Stimulated activated naive CD4-positive, alpha-beta T cell treated with Interleukin-2 at 50 U/mL for 16 hours (primary cell): Measurements from ENCODE around the gene PANK4.

Experiments used
- DNase-seq: peaks from one replicate; lab custom pipeline; 2025; lab: John Stamatoyannopoulos, UW

Gene PANK4

DNA sequence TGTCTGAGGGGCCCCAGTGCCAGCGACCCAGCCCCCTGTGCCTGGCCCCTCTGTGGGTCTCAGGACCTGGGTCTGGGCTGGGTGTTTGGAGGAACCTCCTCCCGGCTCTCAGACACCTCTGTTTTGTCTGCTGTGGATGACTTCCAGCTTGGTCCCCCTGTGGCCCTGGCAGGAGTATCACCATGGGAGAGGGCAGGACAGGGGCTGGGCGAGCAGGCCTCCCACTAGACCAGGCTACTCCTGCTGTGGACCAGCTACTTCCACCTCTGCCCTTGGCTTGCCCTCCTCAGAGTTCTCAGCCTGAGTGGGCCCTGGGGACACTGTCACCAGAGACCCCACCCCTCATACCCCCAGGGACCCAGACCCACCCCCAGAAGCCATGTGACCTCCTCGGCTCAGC lies 28.5 kb downstream of the PANK4 start:
- DNase-seq: no peak

DNA sequence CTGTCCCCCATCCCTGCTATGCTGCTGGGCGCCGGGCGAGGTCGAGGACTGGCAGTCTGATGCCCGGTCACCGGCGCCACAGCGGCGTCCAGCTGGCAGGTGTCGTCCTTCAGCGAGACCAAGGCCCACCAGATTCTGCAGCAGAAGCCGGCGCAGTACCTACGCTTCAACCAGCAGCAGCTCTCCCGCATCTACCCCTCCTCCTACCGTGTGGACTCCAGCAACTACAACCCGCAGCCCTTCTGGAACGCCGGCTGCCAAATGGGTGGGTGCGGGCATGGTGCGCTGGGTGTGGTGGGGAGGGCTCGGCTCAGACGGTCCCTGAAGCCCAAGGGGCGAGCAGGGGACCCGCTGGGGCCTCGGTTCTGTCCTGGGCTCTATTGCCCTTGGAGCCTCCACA lies 29.6 kb downstream of the PANK4 start:
- DNase-seq: no peak

DNA sequence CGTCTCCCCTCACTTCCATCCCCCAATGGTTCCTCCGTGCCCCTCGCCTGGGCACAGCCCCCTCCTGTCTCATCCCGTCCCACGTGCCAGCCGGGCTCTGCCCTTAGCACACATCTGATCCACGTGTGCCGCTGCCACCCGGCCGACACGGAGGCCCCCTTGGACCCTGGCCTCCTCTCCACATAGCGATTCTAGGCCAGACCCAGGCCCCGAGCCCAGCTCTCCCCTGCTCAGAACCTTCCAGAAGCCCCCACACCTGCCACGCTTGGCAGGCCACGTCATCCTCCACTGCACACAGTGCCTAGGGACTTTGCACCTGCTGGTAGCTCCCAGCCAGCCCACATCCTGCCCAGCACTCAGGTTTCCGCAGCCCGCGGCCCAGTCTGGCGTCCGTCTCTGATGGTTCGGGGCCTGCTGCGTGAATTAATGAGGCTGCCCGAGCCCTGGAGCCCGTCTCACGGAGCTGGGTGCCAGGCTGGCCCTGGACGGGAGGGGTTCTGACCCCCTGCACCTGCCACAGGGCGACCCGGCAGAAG lies 30.2 kb downstream of the PANK4 start:
- DNase-seq: no peak

- no peak for DNase-seq
Observed at GRCh38 chr1:2495546-2495945, 30.9 kb downstream of the PANK4 start.

DNA sequence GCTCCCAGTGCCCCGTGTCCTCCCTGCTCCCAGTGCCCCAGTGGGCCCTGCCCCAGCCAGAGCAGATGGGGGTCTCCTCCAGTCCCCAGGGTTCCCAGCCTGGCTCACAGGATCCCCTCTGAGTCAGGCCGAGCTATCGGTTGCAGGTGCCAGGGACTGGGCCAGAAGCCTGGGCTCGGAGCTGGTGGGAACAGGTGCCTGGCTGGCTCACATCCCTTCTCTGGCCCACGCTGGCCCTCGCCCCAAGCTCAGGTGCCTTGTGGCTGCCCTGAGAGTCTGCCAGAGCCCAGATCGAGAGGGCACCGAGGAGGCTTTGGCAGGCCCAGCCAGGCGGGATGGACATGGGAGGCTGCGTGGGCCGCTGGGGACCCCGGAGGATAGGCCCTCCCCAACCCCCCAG lies 31.4 kb downstream of the PANK4 start:
- DNase-seq: no peak

GRCh38 chr1:2494323-2494693 lies 32.1 kb downstream of the PANK4 start:
- DNase-seq: no peak

DNA sequence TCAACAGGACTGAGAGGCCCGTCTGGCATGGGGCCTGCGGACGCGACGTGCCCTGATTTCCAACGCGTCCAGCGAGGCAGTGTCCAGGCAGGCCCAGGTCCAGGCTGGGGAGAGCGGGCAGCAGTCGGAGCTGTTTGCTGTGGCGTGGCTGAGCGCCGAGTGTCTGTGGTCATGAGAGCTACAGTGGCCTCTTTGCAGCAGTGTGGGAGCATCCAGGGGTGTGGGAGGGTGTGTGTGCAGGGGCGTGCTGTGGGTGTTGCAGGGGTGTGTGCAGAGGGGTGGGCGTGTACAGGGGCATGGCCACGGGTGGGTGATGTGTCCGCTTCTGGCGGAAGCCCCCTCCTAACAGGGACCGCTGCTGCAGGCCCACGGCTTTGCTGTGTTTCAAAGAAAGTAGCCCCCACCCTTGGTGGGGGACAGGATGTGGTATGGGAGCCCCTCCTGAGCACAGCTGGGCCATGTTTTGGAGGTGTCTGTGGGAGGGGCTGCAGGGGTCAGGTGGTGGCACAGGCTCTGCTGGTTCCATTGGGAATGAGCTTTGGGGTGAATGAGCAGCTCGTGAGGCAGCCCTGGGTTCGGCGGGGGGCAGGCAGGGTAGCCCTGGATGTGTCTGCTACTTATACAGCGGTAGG lies 32.6 kb downstream of the PANK4 start:
- DNase-seq: no peak

DNA sequence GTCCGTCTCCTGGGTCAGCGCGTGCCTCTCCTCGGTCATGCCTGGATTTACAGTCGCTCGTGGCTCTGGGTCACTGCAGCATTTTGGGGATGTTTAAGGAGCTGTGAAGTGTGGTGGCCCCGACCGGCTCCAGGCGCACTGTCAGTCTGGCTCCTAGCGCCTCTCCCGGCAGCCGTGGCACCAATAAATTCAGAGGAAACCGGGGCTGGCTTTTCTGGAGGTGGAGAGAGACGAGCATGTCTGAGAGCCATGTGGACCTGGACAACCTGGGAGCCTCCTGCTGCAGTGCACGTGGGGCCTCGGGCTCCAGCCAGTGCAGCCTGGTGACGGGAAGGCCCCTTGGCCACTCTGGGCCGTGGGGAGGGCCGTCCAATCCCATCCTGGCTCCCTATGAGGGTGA lies 33.2 kb downstream of the PANK4 start:
- no peak for DNase-seq

GRCh38 chr1:2492091-2492490 lies 34.3 kb downstream of the PANK4 start:
- DNase-seq: no peak

DNA sequence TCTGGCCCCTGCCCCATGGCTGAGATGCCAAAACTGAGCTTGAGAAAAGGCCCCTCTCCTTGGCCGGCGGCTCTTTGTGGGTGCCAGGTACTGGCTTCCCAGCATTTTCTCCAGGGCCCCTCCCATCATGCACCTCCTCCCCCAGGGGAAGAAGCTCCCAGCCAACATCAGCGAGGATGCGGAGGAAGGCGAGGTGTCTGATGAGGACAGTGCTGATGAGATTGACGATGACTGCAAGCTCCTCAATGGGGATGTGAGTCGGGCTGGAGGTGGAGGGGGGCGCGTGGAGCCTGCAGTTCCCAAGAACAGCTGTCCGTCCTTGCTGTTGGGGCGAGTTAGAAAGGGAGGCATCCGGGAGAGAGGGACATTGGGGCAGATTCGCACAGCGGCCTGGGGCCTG lies 36.8 kb downstream of the PANK4 start:
- DNase-seq: no peak

DNA sequence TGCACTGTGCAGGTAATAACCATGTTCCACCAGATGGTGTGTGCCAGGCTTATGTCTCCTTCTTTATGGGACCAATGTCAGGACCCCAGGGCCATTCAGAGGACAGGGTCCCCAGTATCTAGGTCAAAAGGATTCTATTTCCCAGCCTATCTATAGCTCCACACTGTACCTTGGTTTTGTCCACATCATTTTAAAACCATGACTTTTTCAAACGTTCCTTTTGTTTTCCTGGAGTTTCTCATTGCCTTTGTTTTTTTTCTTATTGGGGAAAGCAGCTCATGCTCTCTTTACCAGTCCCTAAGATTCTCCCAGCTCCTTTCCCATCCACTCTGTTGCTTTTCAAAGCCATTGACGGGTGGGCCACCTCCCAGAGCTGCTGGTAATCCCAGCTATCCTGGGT lies 37.7 kb downstream of the PANK4 start:
- DNase-seq: no peak

- DNase-seq: no peak
Observed at GRCh38 chr1:2486558-2486957, 39.8 kb downstream of the PANK4 start.

- DNase-seq: no peak
Observed at GRCh38 chr1:2486041-2486440, 40.4 kb downstream of the PANK4 start.

GRCh38 chr1:2483970-2484369 lies 42.4 kb downstream of the PANK4 start:
- DNase-seq: no peak

DNA sequence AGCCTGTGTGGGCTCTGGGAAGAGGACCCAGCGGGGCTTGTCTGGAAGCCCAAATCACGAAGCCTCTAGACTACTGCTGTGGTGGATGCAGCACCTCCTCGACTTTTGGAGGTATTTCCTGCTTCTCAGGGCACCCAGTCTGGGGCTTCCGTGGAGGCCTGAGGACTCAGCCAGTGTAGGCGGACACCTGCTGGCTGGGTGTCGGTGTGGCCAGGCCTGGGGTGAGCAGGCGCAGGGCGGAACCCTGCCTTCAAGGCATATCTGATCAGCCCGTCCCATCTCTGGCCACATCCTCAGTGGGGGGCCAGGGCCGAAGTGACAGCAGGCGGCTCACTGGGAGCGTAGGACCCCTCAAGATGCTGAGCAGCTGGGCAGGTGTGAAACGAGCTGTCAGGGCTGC lies 43.4 kb downstream of the PANK4 start:
- DNase-seq: no peak

DNA sequence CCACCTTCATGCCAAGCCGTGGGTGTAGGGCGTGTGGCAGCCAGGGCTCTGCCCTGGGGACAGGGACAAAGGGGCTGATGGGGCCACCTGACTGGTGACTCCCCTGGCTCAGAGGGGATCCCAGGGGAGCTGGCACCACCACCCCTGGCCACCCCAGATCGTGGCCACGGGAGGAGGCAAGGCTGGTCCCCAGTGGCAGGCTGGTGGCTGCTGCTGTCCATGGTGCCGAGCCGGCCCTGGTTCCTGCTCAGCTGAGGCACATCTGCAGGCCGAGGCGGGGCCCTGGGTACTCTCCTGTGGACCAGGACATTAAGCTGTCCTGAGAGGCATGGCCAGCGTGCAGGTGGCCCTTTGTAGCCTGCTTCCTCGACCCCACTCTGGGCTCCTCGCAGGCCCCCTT lies 43.8 kb downstream of the PANK4 start:
- DNase-seq: no peak

GRCh38 chr1:2481885-2482284 lies 44.5 kb downstream of the PANK4 start:
- no peak for DNase-seq

- DNase-seq: no peak
Observed at GRCh38 chr1:2480986-2481364, 45.4 kb downstream of the PANK4 start.

GRCh38 chr1:2480236-2480985 lies 46.0 kb downstream of the PANK4 start:
- no peak for DNase-seq

- no peak for DNase-seq
Observed at GRCh38 chr1:2479618-2480017, 46.8 kb downstream of the PANK4 start.

DNA sequence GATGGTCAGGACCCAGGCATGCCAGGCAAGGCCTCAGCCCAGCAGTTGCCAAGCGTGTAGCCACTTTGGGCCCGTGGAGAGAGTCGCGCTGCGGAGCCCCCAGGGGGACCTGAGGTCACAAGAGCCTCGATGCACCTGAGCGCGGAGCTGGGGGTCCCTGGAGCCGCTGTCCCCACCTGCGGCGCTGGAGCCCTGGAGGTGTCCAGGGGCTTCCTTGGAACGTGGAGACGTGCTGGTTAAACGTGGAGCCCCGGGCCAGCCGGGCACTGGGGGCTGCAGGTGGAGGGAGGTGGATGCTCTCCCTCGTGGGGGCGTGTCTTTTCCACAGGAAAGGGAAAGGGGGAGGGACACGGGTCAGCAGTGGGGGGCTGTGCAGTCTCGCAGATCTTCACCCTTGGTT lies 47.2 kb downstream of the PANK4 start:
- DNase-seq: no peak

DNA sequence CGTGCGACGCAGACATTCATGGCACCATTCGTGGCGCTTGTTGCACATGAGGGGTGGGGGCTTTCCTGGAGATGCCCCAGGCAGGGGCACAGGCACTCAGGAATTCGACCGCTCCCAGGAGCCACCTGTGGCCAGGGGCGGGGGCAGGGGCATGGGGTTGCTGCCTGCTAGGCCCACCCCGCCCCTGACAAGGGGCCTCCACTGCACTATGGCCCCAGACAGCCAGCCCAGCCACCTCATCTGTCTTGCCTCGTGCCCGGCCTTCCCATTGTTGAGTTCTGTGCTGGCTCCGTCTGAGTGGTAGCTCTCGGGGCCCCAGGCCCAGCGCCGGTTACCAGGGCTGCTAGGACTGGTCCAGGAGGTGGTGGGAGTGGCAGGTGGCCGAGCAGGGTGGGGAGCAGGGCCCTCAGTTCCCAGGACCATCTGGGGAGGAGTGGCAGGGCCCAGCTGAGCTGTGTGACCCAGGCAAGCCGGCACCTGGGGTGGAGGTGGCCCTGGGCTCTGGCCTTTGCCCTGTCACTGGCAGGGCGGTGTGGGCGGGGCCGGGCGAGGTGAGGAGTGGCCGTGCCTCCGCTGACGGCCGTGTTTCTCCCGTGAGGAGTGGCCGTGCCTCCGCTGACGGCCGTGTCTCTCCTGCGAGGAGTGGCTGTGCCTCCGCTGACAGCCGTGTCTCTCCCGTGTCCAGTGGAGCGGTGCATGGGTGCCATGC lies 48.5 kb downstream of the PANK4 start:
- DNase-seq: no peak

GRCh38 chr1:2477309-2477708 lies 49.1 kb downstream of the PANK4 start:
- DNase-seq: no peak
